Body of pancreas (tissue), 4 donors: Measurements from ENCODE around the gene SLC35F2.

ENCODE experiments used
- POLR2A ChIP-seq, 3 donors: fragments of 450-650 bp; IDR thresholded peaks; one replicate each; pipeline ENCODE4 v1.6.1; 2016; ENCODE audit warnings: antibody characterized with exemption in 3 of 3, mild to moderate bottlenecking in 2 of 3
- TF ChIP-seq, protein P1 (sequence below), 7 experiments: fragments of 450-650 bp in 4 of 7; fragments of 200-600 bp in 3 of 7; sonication (generic) in 3 of 7; IDR thresholded peaks; one replicate each; pipeline ENCODE4 v1.5.1; 2016 to 2019; ENCODE audit warnings: antibody characterized with exemption in 7 of 7

DNA sequence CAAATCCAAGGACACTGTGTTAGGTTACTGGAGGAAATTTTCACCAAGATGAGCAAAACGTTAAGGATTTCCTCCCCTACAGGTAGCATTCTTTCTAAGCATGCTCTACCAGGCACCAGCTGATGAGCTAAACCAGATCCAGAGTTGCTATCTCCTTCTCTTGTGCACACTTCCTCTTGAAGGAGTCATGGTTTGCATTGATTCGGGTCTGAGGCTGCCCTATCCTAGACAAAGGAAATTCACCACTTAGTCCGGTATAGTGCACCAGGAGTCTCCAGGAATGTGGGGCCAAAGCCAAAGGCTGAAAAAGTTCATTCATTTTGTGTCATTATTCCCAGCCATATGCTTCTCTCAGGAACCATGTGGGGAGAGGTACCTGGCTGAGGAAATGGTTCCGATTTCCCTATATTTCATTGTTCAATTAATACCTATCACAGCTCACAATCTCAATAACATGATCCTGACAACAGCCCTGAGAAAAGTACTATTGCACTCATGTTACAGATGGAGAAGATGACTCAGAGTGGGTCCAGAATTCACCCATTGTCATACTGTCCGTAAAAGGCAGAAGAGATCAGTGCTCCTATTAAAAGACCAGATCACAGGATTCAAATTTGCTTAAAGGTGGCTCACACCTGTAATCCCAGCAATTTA lies 39.1 kb downstream of the SLC35F2 start:
- TF ChIP-seq POLR2A (IDR thresholded peaks at IDR 0.05) = no peak
- TF ChIP-seq, protein P1, sequence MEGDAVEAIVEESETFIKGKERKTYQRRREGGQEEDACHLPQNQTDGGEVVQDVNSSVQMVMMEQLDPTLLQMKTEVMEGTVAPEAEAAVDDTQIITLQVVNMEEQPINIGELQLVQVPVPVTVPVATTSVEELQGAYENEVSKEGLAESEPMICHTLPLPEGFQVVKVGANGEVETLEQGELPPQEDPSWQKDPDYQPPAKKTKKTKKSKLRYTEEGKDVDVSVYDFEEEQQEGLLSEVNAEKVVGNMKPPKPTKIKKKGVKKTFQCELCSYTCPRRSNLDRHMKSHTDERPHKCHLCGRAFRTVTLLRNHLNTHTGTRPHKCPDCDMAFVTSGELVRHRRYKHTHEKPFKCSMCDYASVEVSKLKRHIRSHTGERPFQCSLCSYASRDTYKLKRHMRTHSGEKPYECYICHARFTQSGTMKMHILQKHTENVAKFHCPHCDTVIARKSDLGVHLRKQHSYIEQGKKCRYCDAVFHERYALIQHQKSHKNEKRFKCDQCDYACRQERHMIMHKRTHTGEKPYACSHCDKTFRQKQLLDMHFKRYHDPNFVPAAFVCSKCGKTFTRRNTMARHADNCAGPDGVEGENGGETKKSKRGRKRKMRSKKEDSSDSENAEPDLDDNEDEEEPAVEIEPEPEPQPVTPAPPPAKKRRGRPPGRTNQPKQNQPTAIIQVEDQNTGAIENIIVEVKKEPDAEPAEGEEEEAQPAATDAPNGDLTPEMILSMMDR (IDR thresholded peaks at IDR 0.05) = no peak
